Activated naive CD4-positive, alpha-beta T cell treated with anti-CD3 and anti-CD28 coated beads, Interleukin-2, amount 50 U/mL, for 72 hours (primary cell): ENCODE results near the gene FAM124B. TPM values are rescaled to one million over a fixed set of nuclear protein-coding genes. Genes with fewer than 3 reads are reported as not detected.

Experiments
- ATAC-seq, 2 donors: fragments of 150-1000 bp; cut with Tn5 transposase; 2 replicates each; pipeline ENCODE4 v1.10.0; 2021; ENCODE audit warnings: mild to moderate bottlenecking in 2 of 2, moderate library complexity in 2 of 2
- DNase-seq, 2 donors: peaks; one replicate each; pipeline ENCODE4 v3.0.0; 2021 to 2022; ENCODE audit warnings: low spot score in 2 of 2
- H3K27ac Mint-ChIP-seq, 2 donors: one replicate each; pipeline ENCODE4 v1.8.0; 2022; ENCODE audit warnings: mild to moderate bottlenecking in 2 of 2, mixed read lengths in 2 of 2
- H3K36me3 Mint-ChIP-seq, 2 donors: one replicate each; pipeline ENCODE4 v1.8.0; 2022; ENCODE audit warnings: mixed read lengths in 2 of 2
- H3K9me3 Mint-ChIP-seq, 2 donors: one replicate each; pipeline ENCODE4 v1.8.0; 2022; ENCODE audit warnings: mixed read lengths in 2 of 2
- total RNA-seq, 2 donors: library from RNA; stranded (reverse); gene quantifications; one replicate each; pipeline ENCODE4 v1.2.3, GENCODE V29; 2022

Gene FAM124B
- total RNA-seq, 2 donors from 2014 or later, result 0.45 TPM; not detected in 1

DNA sequence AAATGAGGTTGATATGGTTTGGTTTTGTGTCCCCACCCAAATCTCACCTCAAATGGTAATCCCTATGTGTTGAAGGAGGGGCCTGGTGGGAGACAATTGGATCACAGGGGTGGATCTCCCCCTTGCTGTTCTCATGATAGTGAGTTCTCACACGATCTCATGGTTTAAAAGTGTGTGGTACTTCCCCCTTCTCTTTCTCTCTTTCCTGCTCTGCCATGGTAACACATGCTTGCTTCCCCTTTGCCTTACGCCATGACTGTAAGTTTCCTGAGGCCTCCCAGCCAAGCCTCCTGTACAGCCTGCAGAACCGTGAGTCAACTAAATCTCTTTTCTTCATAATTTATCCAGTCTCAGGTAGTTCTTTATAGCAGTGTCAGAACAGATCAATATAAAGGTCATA, 24.7 kb upstream of the FAM124B start:
- no peak overlapping the region for H3K27ac Mint-ChIP-seq
- H3K9me3 Mint-ChIP-seq, result peaks cover 8 to 9% of the 10 kb centered on the region in 2 donors
- DNase-seq (no peak), ATAC-seq (no peak)
- peaks cover 0 to 5% of the 10 kb centered on the region in 2 donors for H3K36me3 Mint-ChIP-seq

DNA sequence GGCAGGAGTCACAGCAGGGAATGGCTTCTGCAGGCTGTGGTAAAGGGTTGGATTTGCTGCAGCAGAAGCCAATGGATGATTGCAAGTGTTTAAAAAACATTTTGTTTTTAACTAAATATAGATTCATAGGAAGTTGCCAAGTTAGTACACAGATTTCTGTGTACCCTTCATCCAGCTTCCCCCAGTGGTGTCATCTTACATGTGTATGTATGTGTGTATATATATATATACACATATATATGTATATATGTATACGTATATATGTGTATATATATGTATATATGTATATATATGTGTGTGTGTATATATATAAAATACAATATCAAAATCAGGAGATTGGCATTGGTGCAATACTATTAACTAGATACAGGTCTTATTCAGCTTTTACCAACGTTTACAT, 19.2 kb upstream of the FAM124B start:
- ATAC-seq (no peak), DNase-seq (no peak)
- peaks cover 4 to 7% of the 10 kb centered on the region in 2 donors for H3K9me3 Mint-ChIP-seq
- no peaks in the 10 kb centered on the region for H3K36me3 Mint-ChIP-seq
- no peak overlapping the region for H3K27ac Mint-ChIP-seq

DNA sequence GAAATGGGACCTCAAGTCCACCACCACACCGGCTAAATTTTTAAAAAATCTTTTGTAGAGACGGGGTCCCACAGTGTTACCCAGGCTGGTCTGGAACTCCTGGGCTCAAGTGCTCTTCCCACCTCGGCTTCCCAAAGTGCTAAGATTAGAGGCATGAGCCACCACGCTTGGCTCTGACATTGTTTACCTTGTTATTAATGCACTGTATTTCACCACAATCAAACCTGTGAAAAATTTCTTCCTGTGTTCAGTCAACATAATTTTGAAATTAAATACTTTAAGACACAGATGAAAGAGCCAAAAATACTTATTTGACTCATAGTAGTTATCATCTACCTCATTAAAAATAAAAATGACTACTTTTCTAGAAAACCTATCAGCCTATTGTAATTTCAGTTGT, 16.0 kb upstream of the FAM124B start:
- H3K9me3 Mint-ChIP-seq, result peaks cover 0 to 3% of the 10 kb centered on the region in 2 donors
- no peak overlapping the region for H3K27ac Mint-ChIP-seq
- DNase-seq, result no peak
- no peak for ATAC-seq
- no peaks in the 10 kb centered on the region for H3K36me3 Mint-ChIP-seq

DNA sequence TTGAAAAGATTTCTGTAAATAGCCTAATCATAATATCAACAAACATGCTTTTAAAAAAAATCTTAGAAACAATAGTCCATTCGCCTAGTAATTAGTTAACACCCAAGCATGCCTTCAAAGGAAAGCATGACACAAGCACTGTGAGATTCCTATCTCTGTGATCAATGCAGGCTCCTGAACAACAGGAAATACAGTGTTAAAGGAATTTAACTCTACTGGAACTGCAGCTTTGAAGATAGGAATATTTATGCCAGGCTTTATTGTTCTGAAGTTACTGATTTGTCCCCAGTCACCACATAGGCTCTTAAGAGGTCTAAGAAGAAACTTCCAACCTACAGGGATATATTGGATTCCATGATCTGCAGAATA, 15.4 kb upstream of the FAM124B start:
- no peak for DNase-seq
- no peak for ATAC-seq
- H3K9me3 Mint-ChIP-seq, result peaks cover 0 to 3% of the 10 kb centered on the region in 2 donors
- no peak overlapping the region for H3K27ac Mint-ChIP-seq
- H3K36me3 Mint-ChIP-seq, result no peaks in the 10 kb centered on the region

DNA sequence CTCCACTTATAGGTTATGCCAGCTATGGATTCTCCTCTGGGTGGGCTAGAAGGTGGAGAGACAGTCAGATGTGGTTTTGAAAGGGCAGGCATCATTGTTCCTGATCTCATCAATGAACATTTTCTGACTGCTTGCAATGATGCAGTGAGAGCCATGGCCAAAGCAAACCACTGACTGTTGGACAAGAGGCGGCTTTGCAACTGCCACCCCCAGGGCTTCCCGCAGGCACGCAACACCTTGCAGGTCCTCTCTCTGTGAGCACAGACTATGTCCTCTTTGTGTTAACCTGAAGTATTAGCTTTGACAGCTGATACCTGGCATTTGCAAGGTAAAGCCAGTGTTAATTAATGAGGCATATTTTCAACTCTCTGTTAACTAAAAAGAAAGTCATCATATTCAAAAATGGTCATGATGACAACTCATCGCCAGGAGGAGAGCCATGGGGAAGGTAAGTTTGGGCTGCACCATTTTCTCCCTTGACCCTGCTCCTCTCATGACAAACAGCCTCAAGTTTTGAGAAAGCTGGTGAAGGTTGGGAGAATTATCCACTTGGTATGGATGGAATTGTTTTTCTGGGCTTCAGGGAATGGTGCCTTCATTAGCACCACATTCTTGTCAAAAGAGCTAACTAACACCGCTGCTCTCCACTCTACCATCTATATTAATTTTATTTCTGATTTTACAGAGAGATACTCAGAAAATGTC, 14.9 kb upstream of the FAM124B start:
- peaks cover 0 to 3% of the 10 kb centered on the region in 2 donors for H3K9me3 Mint-ChIP-seq
- ATAC-seq, result no peak
- H3K36me3 Mint-ChIP-seq, result no peaks in the 10 kb centered on the region
- DNase-seq, result no peak
- H3K27ac Mint-ChIP-seq, result no peak overlapping the region

DNA sequence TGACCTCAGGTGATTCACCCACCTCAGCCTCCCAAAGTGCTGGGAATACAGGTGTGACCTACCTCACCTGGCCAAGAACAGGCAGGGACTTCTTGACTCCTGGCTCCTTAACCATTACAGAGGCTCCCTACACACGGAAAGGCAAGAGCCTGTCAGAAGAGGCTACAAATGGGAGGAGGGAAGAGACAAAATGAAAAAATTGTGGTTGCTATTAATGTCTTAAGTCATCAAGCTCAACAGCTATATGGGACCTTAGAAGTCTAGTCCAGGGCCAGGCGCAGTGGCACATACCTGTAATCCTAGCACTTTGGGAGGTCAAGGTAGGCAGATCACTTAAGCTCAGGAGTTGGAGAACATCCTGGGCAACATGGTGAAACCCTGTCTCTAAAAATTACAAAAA, 11.5 kb upstream of the FAM124B start:
- ATAC-seq, result no peak
- H3K9me3 Mint-ChIP-seq, result no peaks in the 10 kb centered on the region
- H3K27ac Mint-ChIP-seq, result no peak overlapping the region
- no peak for DNase-seq
- no peaks in the 10 kb centered on the region for H3K36me3 Mint-ChIP-seq

DNA sequence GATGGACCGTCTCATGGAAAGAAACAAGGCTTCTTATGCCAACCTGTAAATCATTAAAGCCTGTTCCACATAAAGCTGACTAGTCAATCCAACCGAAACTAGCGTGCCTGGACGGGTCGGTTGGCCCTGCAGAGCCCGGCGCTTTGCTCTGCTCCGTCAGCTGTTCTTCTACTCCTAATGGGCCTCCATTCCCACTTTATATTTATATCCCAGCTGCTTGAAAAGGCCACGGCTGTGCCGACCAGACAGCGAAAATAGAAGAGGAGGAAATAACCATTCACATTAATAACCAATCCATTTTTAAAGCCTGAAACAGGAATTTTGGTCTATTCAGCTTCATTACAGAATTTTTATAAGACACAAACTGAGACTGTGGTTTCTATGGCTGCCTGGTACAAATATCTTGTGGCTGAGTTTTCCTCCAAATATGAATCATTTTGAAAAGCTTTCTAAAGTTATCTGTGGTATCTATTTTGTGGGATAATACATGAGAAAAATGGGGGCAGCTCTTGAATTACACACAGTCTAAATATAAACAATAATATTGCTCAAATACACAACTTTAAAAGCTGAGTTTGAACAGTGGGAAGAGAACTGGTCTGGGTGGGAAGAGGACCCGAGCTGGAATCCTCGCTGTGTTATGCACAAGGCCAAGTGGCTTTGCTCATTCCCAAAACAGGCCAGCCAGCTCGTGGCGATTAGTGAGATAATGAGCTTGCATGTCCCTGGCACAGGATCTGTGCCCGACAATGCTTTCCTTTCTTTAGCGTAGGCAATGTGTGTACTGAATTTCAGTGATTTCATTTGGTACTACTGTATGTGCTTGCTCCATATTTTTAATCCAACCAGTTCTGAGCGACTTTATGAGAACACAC, 10.5 kb upstream of the FAM124B start:
- no peak for ATAC-seq
- no peaks in the 10 kb centered on the region for H3K9me3 Mint-ChIP-seq
- H3K27ac Mint-ChIP-seq, result no peak overlapping the region
- DNase-seq, result no peak
- H3K36me3 Mint-ChIP-seq, result no peaks in the 10 kb centered on the region

DNA sequence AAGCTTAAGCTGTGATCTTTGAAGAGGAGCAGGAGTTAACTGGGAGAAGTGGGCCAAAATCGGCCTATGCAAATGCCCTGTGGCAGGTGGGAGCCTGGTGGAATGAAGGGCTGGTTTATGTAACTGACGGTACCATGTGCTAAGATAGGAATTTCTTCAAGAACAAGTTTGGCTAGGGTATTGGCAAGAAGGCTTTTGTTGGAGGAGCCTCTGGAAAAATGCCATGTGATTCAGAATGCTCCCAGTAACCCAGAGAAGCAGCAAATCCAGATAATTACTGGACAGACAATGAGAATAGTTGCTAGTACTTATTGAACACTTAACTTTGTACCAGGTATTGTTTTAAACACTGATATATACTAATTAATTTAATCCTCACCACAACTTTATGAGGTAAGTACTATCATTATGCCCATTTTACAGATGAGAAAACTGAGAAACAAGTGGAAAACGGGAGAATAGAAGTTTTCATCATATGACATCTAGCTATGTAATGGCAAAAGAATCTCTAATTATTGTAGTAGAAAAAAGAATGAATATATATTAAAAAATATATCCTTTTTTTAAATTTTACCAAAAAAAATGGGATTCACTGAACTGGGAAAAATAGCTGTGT, 9.1 kb upstream of the FAM124B start:
- H3K9me3 Mint-ChIP-seq, result peaks cover 0 to 5% of the 10 kb centered on the region in 2 donors
- DNase-seq, result no peak
- peaks cover 0 to 6% of the 10 kb centered on the region in 2 donors for H3K36me3 Mint-ChIP-seq
- ATAC-seq, result no peak
- no peak overlapping the region for H3K27ac Mint-ChIP-seq

DNA sequence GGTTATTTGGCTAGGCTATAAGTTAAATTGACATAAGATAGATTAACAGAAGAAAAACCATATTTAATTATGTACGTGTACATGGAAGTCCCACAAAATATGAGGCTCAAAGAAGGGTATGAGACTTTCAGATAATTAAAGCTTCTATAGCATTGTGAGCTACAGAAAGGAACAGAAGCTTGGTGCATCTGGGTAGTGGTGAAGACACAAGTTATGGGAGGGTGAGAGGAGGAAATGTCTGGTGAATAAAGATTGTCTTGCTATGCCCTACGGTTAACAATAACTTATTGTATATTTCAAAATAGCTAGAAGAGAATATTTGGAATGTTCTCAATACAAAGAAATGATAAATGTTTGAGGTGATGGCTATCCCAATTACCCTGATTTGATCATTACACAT, 6.8 kb upstream of the FAM124B start:
- peaks cover 0 to 6% of the 10 kb centered on the region in 2 donors for H3K36me3 Mint-ChIP-seq
- H3K27ac Mint-ChIP-seq, result no peak overlapping the region
- ATAC-seq (no peak), DNase-seq (no peak)
- H3K9me3 Mint-ChIP-seq, result peaks cover 0 to 5% of the 10 kb centered on the region in 2 donors

DNA sequence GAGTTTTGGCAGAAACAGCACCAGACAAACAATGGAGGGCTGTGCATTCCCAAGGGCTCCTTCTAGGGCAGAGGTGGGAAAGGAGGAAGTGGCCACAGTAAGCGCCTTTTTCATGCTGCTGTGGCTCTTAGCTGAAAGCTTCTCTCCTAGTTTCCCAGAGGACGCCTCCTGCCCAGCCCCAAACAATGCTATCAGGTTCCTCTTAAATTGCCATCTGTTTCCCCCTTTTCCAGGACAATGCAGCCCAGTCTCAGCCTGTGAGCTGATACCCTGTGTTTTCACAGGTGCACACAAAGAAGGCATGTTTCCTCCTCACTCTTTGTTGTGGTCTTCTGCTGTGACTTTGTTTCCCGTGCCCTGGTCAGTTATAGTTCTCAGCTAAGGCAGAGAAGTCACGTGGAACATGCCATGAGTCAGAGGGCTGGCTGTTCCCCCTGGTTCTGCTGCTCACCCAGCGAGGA, 5.4 kb upstream of the FAM124B start:
- Mint-ChIP-seq H3K27ac (no peak overlapping the region), H3K9me3 (peaks cover 0 to 5% of the 10 kb centered on the region in 2 donors), H3K36me3 (peaks cover 0 to 6% of the 10 kb centered on the region in 2 donors)
- peak in 1 of 2 donors; percentile 63 for ATAC-seq
- no peak for DNase-seq

DNA sequence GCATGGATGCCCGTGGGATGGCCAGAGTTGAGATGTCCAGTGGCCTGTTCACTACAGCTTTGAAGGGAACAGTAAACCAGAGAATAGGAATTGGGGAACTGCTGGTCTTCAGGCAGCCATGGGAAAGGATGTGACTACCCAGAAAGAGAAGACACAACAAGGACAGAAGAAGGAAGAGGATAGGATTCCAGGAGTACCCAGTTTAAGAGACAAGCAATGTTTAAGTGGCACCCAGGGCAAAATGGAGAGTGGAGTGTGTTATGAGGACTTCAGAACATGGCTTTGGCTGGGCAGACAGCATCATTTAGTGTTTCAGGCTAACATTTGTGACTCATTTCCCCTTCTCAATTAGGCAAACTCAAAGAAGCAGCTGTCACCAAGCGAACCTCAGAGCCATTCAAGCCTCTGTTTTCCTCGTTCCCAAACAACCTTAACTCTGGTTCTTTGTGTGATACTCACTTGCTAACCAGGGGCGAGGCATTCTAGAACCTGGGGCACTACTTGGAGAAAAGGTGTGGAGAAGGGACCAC, 4.0 kb upstream of the FAM124B start:
- Mint-ChIP-seq H3K9me3 (peaks cover 0 to 5% of the 10 kb centered on the region in 2 donors), H3K36me3 (peaks cover 0 to 6% of the 10 kb centered on the region in 2 donors), H3K27ac (no peak overlapping the region)
- no peak for DNase-seq
- ATAC-seq, result no peak

DNA sequence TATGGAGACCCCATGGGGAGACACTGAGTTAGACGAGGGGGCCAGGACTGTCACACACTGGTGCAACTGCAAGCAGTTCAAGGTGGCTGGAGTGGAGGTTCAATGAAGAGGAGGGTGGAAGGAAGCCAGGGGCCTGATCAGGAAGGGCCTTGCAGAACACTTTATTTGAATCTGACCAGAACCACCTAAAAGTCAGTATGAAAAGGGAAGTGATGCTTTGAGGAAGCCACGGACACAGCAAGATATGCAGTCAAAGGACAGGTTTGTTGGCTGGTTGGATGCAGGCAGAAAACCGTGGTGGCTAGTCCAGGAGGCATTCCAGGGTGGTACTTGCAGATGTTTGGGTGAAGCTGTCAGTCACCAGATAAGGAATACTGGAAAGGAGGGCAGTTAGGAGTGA, 3.5 kb upstream of the FAM124B start:
- peaks cover 0 to 6% of the 10 kb centered on the region in 2 donors for H3K36me3 Mint-ChIP-seq
- ATAC-seq (no peak), DNase-seq (no peak)
- H3K9me3 Mint-ChIP-seq, result peaks cover 0 to 5% of the 10 kb centered on the region in 2 donors
- H3K27ac Mint-ChIP-seq, result no peak overlapping the region

DNA sequence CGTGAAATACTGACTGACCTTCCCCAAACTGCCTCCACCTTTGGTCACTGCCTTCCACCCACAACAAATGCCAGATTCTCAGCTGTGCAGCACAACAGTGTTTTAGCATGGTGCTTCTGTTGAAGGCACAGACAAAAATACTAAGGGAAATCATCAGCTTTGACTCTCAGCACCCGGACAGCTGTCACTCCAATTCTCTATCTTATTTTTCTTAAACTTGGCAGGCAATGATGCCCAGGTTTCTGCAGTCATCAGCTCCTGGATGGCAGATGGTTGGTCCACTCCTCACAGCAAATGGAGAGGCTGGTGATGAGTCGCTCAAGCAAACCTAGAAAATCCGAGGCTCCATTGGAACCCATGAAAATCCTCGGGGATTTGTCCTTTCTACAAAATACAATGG, 2.9 kb upstream of the FAM124B start:
- peaks cover 0 to 6% of the 10 kb centered on the region in 2 donors for H3K36me3 Mint-ChIP-seq
- no peak for ATAC-seq
- H3K9me3 Mint-ChIP-seq, result peaks cover 0 to 5% of the 10 kb centered on the region in 2 donors
- no peak for DNase-seq
- no peak overlapping the region for H3K27ac Mint-ChIP-seq

DNA sequence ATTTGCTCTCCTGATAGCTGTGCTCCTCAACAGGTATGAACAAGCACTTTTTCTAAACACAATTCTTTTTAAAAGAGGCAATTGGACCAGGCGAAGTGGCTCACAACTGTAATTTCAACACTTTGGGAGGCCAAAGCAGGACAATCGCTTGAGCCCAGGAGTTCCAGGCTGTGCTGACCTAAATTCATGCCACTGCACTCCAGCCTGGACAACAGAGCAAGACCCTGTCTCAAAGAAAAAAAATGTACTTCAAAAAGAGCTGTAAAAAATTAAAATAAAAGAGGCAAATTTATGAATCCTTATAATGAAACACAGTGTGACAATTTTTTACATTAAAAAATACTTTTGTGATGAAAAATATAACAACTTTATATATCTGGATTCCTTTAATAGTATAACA, 1.8 kb upstream of the FAM124B start:
- ATAC-seq, result no peak
- no peak for DNase-seq
- no peak overlapping the region for H3K27ac Mint-ChIP-seq
- peaks cover 0 to 5% of the 10 kb centered on the region in 2 donors for H3K9me3 Mint-ChIP-seq
- peaks cover 0 to 6% of the 10 kb centered on the region in 2 donors for H3K36me3 Mint-ChIP-seq

DNA sequence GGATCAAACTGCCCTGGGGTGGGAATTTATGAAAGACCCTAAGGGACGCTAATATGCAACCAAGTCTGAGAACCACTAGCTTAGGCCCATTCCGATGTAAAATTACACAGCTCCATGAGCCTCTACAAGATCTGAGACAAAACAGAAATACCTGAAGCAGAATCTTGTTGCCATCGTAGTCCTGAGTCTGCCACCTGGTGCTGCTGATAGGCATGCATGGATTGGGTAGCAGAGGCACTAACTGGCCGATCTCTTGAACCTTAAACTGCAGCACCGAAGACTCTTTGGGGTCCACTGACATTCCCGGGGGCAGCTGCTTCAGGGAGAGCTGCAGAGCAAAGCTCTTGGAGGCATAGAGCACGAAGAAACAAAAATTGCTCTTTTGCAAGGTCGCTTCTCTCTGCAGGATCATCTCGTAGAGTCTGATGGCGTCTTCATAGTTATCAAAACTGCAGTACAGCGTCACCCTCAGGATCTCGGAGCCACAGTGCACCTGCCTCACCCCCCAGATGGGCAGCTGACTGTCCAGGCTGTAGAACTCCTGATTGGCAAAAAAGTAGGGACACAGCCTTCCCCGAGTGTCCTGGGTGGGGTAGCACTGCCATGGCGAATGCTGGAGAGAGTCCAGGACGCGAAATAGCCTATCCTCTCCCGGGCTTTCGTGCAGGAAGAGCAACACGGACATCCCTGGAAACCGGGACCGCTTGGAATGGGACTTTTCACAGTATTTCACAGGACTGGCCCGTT, 848 bp downstream of the FAM124B start:
- Mint-ChIP-seq H3K36me3 (no peaks in the 10 kb centered on the region), H3K9me3 (no peaks in the 10 kb centered on the region), H3K27ac (no peak overlapping the region)
- ATAC-seq (peak; percentile 4 to 30), DNase-seq (no peak)

DNA sequence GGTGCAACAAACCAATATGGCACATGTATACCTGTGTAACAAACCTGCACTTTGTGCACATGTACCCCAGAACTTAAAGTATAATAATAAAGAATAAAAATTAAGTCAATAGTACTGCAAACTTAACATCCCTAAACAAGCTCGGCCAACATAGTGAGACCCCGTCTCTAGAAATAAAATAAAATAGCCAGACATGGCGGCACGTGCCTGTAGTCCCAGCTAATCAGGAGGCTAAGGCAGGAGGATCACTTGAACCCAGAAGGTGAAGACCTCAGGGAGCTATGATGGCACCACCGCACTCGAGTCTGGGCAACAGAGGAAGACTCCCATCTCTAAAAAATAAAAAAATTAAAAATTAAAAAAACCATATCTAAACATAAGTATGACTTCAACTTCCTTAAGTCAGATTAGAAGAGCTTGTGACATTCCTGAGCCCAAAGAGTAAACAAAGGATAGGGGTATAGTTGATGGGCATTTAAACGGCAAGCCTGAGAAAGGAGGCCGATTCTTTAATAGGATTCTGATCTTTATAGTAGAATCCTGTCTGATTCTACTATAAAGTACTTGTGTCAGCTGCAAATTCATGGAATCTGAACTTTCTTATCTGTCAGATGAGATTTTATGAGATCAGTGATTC, 1.6 kb downstream of the FAM124B start:
- ATAC-seq (no peak), DNase-seq (no peak)
- H3K9me3 Mint-ChIP-seq, result no peaks in the 10 kb centered on the region
- H3K27ac Mint-ChIP-seq, result no peak overlapping the region
- no peaks in the 10 kb centered on the region for H3K36me3 Mint-ChIP-seq
